LNCAP (cell line): ENCODE data around the gene POFUT1.

Experiments
- TF ChIP-seq, protein P1 (sequence below): fragments of 450-650 bp; IDR thresholded peaks from 2 replicates; pipeline ENCODE4 v1.5.1; 2017; ENCODE audit warnings: mild to moderate bottlenecking

POFUT1 gene

DNA sequence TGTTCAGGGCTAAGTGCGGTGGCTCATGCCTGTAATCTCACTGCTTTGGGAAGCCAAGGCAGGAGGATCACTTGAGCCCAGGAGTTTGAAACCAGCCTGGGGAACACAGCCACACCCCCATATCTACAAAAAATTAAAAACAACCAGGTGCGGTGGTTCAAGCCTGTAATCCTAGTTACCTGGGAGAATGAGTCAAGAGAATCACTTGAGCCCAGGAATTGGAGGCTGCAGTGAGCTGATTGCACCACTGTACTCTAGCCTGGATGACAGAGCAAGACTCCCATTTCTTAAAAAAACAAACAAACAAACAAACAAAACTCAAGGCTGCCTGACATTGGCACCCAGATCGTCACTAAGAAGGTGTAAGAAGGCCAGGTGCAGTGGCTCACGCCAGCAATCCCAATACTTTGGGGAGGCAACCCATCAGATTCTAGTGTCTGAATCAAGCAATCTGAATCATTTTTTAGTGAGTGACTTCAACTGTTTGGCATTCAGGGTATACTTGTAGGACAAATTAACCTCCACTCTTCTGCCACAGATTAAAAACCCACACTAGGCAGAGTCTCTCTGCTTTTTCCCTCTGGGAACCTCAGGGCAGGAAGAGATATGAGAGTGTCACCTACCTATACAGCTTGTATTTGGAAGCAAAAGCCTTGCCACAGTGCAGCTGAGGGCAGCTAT is 6.2 kb upstream of the POFUT1 start:
- TF ChIP-seq, protein P1, sequence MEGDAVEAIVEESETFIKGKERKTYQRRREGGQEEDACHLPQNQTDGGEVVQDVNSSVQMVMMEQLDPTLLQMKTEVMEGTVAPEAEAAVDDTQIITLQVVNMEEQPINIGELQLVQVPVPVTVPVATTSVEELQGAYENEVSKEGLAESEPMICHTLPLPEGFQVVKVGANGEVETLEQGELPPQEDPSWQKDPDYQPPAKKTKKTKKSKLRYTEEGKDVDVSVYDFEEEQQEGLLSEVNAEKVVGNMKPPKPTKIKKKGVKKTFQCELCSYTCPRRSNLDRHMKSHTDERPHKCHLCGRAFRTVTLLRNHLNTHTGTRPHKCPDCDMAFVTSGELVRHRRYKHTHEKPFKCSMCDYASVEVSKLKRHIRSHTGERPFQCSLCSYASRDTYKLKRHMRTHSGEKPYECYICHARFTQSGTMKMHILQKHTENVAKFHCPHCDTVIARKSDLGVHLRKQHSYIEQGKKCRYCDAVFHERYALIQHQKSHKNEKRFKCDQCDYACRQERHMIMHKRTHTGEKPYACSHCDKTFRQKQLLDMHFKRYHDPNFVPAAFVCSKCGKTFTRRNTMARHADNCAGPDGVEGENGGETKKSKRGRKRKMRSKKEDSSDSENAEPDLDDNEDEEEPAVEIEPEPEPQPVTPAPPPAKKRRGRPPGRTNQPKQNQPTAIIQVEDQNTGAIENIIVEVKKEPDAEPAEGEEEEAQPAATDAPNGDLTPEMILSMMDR: no peak

GRCh38 chr20:32201977-32202363 is 5.7 kb upstream of the POFUT1 start:
- TF ChIP-seq, protein P1: no peak

DNA sequence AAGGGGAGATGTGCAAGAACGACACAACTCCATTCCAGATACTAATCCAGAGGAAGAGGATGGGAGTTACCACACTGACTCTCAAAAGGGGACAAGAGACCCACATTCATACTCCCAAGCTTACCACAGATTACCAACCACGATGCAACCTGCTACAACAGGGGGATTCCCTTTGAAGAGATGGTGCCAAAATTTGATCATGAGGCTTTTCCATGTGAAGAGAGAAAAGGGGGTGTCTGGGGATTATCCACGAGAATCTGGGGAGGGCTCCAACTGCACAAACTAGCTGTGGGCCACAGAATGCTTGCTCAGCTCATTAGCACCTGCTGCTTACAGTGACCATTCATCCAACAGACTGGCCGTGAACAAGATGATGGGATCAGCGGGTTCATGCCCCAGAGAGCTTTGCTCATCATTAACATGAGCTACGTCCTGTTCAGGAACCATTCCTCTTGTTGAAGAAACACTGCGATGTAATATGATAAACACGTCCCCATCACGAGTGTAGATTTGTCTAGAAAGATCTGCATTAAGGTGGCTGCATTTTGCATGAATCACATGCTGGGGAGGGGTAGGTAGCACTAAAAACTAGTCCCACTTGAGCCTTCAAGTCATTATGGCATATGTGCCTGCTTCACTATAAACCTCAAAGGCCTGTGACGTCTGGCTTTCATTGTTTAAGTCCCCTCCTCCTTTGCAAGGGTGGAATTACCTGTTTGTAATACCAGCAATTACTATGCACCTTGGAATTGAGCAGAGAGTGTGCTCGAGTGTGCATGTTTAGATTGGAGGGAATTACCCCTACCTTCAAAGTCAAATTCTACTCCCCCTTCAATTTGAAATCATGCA is 4.1 kb upstream of the POFUT1 start:
- TF ChIP-seq, protein P1: no peak

DNA sequence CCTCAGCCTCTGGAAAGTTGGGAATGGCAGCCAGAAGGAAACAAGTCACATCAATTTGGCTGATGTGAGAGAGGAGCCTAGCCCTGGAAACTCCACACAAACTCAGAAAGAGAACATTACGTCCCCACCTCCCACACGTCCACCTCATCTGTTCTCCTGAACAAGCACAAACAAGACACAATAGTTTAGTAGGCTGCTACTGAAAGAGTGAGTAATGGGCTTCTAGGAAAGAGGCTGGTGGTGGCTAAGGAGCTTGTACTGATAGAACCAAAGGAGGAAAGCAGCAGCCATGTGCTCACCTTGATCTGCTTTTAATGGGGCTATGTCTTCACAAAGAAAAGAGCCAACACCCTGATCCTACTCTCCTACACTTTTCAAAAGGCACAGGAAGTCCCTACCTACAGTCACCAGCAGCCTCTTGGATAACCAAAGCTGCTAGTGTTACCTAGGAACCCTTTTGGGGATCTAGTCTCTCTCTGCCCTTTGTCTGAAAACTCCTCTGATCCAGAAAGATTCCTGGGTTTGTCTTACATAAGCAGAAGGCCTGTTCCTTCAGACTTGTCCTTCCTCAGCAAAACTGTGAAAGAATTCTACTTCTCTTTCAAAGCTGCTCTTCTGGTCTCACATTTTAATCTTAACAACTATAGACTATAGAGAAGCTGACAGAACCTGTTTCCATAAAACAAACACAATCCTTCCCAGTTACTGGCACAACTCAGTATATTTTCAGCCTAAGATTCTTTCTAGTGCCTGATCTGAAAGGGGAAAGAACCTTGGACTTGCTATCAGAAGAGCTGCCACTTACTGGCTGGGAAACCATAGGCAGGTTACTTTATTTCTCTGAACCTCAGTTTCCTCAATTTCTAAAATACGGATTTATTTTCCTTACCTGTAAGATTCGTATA is 3.2 kb upstream of the POFUT1 start:
- TF ChIP-seq, protein P1: no peak

DNA sequence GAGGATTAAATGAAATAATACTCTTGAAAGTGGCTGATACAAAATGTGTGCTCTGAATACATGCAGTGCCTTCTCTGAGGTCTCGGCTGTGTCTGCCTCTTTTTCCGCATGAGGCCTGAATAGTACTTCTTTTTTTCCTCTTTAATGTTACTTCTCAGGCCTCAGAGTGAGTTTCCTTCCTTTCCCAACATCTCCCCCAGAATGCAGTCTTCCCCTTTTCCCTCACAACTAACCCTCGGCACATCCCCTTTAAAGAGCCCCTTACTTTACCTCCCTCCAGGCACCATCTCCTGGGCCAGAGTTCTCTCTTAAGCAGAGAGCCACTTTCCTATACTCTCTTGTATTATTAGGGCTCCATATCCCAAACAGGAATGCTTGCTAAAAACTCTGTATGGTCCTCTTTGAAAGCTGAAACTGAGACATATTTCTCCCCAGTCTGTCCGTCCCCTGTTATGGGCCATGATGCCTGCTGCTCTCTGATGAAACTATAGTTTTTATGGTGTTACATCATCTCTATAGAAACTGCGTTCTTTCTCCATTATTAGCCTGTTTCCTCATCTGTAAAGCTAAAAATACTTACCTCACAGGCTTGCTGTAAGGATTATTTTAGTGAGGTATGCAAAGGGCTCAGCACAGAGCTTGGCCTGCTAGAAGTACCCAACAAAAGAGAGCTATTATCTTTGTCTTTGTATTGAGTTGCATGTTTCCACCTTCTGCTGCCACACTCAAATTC is 2.4 kb upstream of the POFUT1 start:
- TF ChIP-seq, protein P1: no peak

GRCh38 chr20:32205843-32206759 is 1.6 kb upstream of the POFUT1 start:
- TF ChIP-seq, protein P1: no peak
